Endometrial microvascular endothelial cells (primary cell): ENCODE results near the gene C17orf50. TPM values are rescaled to one million over a fixed set of nuclear protein-coding genes. Genes with fewer than 3 reads are reported as not detected.
"Not testable (repeated sequence)": the region's sequence is repeated elsewhere in the genome, so short reads cannot be mapped to it uniquely, and the experiment has no call there.

Experiments
- in situ Hi-C: cut with HindIII; loops from 2 replicates; pipeline ENCODE4 v1.10.0; 2017; ENCODE audit warnings: low sequenced_read_pairs, low pct_unique_long_range_greater_than_20kb; ENCODE audit errors: inconsistent ontology term
- total RNA-seq: library from RNA; depleted of rRNA; stranded (reverse); fragments of >200 nt; gene quantifications from one replicate; pipeline ENCODE4 v1.2.3, GENCODE V29; 2015; ENCODE audit errors: inconsistent ontology term

Gene C17orf50
- total RNA-seq, 1 donor from 2014 or later, result not detected

- in situ Hi-C loops, result no loop called here
These were observed 11.7 kb upstream of the C17orf50 start for GRCh38 chr17:35748979-35749378.

DNA sequence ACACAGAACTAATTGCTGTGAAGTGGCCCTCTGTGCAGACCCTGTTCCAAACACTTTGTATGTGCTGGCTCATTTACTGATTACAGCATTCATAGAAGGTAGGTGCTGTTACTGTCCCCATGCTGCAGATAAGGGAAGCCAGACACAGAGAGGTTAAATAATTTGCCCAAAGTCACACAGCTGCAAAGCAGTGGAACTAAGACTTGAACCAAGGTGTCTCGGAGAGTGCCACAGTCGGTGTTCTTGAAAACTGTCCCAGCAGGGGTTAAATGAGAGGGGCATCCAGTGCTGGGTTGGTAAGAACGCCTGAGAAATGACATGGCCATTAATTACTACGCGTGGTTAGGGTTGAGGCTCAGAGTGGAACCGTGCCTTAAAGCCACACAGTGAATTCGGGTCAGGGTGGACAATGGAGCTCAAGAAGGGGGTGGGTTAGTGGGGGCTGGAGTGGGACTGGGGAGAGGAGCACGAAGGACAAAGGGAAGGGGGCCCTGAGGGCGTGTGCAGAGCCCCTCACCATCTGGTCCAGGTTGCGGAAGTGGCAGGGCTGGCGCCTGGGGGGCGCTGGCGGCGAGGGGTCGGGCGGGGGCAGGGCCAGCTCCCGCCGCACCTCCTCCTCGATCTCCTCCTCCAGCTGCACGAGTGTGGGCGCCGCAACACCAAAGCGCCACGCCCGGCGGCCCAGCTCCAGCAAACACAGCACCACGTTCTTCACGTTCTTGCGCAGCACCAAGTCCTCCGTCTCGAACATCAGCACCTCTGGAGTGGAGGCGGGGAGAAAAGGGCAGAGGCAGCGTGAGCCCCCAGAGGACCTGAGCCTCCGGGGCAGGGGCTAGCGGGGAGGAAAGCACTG, 10.9 kb upstream of the C17orf50 start:
- in situ Hi-C loops, result no loop called here

DNA sequence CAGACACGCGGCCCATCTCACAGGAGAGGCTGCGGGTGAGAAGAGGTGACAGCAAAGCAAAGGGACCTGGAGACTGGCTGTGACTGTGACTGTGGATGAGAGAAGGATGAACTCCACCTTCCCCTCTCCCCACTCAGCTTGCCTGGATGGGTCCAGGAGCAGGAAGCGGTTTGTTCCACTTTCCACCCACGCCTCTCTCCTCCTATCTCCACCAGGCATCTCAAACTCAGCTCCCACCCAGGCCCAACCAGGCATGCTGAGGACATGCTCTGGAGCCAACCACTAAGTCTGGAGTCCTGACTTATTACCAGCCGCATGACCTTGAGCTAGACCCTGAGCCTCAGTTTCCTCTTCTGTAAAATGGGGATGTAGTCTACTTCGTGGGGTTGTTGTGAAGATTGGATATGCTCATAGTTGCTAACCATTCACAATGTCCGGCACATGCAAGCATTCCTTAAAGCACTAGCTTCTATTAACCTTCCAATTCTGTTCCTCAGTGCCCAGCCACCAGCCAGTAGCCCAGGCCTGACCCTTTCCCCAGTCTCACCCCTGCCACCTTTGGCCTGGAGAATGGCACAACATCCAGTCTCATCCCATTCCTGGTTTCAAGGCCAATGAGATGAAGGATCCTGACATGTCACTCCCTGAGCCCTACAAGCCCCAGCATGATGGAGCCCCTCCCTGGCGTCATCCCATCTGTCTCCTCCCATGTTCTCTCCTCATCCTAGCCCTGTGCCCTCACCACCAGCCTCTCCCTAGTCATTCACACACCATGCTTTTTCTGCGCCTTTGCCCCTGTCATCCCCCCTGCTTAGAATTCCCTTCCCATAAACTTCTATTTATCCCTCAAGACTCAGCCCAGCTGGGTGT, 9.9 kb upstream of the C17orf50 start:
- in situ Hi-C loops, result no loop called here

GRCh38 chr17:35751541-35751940, 9.1 kb upstream of the C17orf50 start:
- in situ Hi-C loops, result not testable (repeated sequence)

DNA sequence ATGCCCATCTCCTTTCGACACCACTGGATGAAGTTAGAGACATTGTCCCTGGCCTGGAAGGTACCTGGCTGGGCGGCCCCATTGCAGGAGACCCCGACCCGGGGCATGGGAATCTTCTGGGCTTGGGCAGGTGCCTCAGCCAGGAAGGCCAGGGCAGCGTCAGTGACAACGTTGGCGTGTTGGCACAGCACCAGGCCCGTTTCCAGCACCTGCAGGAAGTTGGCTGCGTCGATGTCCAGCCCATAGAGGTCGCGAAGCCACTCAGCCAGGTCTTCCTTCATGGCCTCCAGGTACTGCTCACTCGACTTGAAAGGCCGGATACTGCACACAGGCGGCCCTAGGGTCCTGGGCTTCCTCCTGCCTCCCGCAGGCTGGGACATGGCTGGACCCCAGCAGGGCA, 8.2 kb upstream of the C17orf50 start:
- in situ Hi-C loops, result no loop called here

DNA sequence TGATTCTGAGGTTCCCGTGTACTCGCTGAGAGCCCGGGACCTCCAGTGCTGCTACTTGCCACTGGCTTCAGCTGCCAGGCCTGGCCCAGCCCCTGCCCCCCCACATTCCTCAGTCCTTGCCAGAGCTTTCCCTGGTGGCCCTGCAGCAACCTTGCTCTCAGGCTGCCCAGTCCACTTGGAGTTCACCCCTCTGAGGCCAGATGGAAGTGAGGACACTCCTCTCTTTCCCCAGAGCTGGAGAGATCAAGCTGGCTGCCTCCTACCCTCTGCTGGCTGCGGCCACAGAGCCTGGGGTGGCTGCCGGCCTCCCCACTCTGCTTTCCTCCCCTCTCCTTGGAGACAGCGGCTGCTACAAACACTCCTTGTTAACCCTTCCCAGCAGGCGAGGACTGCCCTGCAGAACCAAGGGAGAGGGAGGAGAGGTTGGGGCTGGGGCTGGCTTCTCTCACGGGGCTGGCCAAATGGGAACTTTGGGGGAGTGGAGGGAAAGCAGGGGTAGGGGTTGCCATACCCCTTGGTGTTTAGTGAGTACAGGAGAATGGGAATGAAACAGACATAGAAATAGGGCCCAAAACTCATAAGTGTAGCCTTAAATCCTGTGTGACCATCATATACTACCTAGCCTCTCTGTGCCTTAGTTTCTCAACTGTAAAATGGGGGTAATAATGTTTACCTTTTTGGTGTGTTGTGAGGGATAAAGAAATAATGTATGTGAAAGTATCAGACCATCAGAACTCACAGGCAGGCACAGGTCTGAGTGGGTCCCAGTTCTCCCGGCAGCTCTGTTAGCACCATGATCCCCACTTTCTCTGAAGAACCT, 7.5 kb upstream of the C17orf50 start, which contains the start of gene GAS2L2:
TSS of gene GAS2L2 (minus strand) at position 295 of the 820 bp plus-strand sequence. CDS start 389 bp downstream, outside the sequence.
- in situ Hi-C loops, result no loop called here

- in situ Hi-C loops, result no loop called here
These were observed 3.4 kb upstream of the C17orf50 start for GRCh38 chr17:35757243-35757642.

DNA sequence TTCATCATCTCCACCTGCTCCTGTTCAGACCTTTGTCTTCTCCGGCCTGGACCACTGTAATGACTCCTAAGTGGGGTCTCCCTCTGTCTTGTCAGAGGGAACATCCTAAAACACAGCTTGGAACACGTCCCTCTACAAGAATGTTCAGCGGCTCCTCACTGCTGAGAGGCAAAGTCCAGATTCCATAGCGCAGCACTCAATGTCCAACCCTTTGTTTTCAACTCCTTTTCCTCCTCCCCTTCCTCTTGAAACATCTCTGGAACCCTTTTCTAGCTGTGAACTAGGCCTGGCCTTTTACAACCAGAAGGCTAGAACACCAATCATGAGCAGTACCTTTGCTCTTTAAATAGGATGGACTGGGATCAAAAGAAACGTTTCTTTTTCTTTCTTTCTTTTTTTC, 914 bp downstream of the C17orf50 start:
- in situ Hi-C loops, result no loop called here

DNA sequence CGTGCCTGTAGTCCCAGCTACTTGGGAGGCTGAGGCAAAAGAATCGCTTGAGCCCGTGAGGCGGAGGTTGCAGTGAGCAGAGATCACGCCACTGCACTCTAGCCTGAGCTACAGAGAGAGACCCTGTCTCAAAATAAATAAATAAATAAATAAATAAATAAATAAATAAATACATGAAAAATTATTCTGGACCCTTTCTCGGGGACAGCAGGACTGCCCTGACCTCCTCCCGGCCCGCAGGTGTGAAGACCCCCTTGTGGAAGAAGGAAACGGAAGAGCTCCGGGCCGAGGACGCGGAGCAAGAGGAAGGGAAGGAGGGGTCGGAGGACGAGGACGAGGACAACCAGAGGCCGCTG, 3.1 kb downstream of the C17orf50 start:
- in situ Hi-C loops, result no loop called here

DNA sequence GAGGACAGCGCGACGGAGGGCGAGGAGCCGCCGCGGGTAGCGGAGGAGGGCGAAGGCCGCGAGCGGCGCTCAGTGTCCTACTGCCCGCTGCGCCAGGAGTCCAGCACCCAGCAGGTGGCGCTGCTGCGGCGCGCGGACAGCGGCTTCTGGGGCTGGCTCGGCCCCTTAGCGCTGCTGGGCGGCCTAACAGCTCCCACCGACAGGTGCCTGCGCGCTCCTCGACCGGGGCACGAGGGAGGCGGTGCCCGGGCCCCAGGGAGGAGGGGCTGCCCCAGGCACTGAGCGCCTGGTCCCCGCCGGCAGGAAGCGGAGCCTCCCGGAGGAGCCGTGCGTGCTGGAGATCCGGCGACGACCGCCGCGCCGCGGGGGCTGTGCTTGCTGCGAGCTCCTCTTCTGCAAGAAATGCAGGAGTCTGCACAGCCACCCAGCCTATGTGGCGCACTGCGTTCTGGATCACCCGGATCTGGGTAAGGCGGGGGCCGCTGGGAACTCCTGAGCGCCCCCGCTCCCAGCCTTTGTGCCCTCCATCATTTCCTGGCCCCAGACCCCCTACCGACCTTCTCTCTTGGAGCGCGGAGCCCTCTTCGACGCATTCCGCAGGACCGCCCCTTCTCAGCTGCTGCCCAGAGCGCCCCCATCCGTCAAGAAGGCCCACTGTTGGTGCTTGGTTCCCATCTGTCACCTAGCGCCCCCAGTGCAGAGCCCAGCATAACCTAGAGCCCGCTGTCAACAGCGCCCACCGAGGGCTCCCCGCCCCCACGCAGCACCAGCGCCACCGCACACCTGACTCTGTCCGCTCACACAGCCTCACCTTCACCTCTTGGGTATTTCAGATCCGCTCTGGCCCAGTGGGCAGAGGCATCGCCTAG, 3.7 kb downstream of the C17orf50 start:
- in situ Hi-C loops, result no loop called here

GRCh38 chr17:35765086-35765710, 4.5 kb downstream of the C17orf50 start:
- in situ Hi-C loops, result no loop called here

DNA sequence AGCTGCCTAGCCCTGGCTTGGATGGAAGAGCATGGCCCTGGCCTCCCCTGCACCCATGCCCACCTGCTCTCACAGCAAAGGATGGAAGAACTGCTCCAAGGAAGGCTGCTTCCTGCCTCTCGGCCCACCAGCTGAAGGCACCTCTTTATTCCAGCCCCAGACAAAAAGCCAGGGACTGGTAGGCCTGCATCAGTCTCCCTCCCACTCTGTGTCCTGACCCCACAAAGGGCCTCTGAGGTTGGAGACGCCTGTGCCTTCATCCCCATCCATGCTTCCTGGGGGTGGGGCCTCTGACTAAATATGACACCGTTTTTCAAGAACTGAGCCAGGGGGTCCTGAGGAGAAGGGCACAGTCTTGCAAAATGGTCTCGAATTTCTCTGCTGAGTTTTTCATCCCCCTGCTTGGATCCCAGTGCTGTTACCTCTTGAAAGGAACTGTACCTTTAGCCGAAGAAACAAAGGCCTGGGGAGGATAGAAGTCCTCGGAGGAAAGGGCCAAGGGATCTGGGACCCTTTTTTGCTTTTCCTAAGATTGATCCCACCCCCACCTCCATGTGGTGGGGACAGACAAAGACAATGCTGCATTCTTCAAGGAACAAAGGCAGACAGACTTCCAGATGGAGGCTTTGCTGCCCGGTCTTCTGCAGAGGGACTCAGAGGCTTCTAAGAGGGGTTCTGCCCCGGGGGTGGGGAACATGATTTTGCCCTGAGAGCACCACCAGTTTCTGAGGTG, 5.2 kb downstream of the C17orf50 start:
- in situ Hi-C loops, result no loop called here

- in situ Hi-C loops, result no loop called here
These were observed 5.8 kb downstream of the C17orf50 start for GRCh38 chr17:35766489-35766877.

DNA sequence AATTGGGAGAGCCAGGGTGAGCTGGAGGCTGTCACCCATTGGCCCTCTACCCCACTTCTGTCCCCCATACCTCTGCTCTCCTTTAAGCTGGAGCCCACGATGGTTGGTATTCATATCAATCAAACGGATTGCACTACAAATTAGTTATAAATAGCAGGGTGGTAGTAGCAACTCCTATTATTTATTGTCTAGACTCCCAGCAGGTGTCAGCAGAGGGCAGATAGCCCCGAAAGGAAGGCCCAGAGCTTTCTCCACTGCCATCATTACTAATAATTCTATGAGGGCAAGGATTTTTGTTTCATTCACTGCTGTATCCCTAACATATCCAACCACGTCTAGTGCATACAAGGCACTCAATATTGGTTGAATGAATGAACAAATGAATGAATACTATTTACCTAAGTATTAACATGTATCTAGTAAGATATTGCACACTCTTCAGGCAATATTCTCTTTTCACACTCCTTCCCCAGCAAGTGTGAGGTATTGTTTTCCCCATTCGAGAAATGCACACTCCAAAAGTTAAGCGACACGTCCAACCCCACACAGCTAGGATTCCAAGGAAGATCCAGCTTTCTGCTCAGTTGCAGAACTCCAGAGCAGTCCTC, 6.3 kb downstream of the C17orf50 start:
- in situ Hi-C loops, result no loop called here

DNA sequence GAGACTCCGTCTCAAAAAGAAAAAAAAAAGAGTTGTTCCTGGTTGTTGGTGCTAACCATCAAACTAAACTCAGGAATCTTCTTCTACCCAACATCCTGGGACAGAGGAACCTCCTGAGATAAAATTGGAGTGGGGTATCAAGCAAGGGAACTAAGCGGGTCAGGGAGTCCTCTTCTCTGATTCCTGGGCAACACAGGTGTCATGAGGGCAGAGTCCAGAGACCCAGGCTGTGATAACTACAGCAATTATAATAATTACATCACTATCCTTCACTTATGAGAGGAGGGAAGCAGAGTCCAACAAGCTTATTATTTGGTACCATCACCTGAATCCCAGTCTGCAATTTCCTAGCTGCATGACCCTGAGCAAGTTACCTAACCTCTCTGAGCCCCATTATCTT, 8.1 kb downstream of the C17orf50 start:
- in situ Hi-C loops, result no loop called here

DNA sequence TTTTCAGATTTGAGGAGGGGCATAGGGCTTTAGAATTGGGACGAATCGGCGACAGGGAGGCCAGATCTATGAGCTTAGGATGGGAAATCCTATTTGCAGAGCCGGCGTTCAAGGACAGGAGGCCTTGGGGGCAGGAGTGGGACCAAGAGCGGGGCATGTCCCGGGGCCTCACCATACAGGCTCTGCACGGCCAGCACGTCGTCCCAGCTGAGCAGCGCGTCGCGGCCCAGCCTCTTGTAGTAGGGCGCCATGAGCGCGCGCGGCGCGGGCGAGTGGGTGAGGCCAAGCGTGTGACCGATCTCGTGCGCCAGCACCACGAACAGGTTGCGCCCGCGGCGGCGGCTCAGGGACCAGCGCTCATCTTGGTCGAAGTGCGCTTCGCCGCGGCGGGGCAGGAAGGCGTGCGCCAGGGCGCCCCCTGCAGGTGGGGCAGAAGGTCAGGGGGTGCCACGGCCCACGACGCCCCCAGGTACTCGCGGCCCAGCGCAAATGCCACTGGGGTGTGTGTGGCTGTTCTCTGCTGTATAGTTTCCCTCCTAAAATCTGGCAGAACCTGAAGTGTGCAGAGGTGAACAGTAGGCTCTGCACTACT, 9.3 kb downstream of the C17orf50 start:
- in situ Hi-C loops, result no loop called here
